Fibroblast of the aortic adventitia (primary cell): Measurements from ENCODE around the gene CD3E. TPM values are rescaled to one million over a fixed set of nuclear protein-coding genes. Genes with fewer than 3 reads are reported as not detected.
A peak's percentile ranks its signal among the peaks of the same experiment; 100 is the strongest.

Experiments used
- DNase-seq: peaks from one replicate; pipeline ENCODE4 v3.0.0-alpha.2; 2010; ENCODE audit warnings: low read depth
- H3K4me3 ChIP-seq: 2 replicates; pipeline ENCODE4 v1.5.1; 2011; ENCODE audit warnings: low read depth, mild to moderate bottlenecking, control low read depth, low read length, moderate library complexity
- CTCF ChIP-seq: IDR thresholded peaks from 2 replicates; pipeline ENCODE4 v1.5.1; 2011; ENCODE audit warnings: mild to moderate bottlenecking, low read length, control low read depth, inconsistent platforms; ENCODE audit not compliant: insufficient read depth
- total RNA-seq: library from RNA; depleted of rRNA; stranded (reverse); fragments of >200 nt; gene quantifications from 2 replicates; pipeline ENCODE4 v1.2.3, GENCODE V29; 2012; ENCODE audit warnings: low replicate concordance

CD3E gene
- total RNA-seq, 1 donor = not detected

DNA sequence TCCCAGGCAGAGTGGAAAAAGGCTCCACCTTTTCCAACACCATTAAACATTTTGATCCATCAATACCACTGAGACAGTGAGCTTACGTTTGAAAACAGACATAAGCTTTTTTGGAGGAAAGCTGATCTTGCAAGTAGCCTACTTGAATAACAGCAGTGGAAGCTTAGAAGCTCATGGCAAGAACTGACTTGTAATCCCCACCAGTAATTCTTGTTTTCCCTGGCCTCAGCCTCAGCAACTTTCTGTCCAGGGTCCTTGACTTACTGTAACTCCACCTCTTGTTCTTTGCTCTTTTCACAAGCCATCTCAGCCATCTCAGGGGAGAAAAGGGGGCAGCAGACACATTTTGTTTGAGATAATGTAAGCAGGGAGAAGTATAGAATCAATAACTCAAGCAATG, 28.1 kb upstream of the CD3E start:
- DNase-seq = no peak
- H3K4me3 ChIP-seq = no peak overlapping the region
- no peak for TF ChIP-seq CTCF

- DNase-seq = peak; percentile 9
- TF ChIP-seq CTCF = no peak
- H3K4me3 ChIP-seq = no peak overlapping the region
These were observed 27.2 kb upstream of the CD3E start for GRCh38 chr11:118277312-118277711.

- DNase-seq = no peak
- no peak for TF ChIP-seq CTCF
- H3K4me3 ChIP-seq = no peak overlapping the region
These were observed 23.2 kb upstream of the CD3E start for GRCh38 chr11:118281284-118281683.

- H3K4me3 ChIP-seq = no peak overlapping the region
- TF ChIP-seq CTCF = no peak
- DNase-seq = no peak
These were observed 21.9 kb upstream of the CD3E start for GRCh38 chr11:118282606-118283005.

DNA sequence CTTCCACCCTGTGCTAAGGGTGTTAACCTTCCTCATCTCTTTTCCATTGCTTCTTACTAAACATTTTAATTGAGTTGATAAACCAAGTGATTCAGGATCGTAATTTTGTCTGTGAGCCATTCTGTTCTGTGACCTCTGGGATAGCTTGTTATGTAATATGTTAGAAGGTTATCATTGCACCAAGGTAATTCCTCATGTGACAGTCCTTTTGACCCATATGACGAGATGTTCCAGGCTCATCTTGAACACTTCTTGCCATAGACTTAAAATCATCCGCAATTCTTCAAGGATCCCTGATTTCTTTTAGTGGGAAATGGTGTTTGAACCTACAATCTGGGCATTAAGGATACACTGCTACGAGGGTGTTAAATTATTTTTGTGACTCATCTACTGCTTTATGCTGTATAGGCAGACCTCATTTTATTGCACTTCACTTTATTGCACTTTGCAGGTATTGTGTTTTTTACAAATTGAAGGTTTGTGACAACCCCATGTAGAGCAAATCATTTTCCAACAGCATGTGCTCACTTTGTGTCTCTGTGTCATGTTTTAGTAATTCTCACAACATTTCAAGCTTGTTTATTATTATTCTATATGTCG, 21.4 kb upstream of the CD3E start:
- H3K4me3 ChIP-seq = no peak overlapping the region
- no peak for TF ChIP-seq CTCF
- no peak for DNase-seq

GRCh38 chr11:118283756-118284350, 20.7 kb upstream of the CD3E start:
- no peak for DNase-seq
- no peak overlapping the region for H3K4me3 ChIP-seq
- no peak for TF ChIP-seq CTCF

DNA sequence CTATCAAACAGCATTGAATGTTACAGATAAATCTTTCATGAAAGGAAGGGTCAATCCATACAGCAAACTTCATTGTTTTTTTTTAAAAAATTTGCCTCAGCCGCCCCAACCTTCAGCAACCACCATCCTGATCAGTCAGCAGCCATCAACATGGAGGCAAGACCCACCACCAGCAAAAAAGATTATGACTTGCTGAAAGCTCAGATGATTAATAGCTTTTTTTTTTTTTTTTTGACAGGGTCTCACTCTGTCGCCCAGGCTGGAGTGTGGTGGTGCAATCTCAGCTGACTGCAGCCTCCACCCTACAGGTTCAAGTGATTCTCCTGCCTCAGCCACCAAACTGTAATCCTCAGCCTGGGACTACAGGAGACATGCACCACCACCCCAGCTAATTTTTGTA, 18.0 kb upstream of the CD3E start:
- no peak overlapping the region for H3K4me3 ChIP-seq
- TF ChIP-seq CTCF = no peak
- DNase-seq = no peak
